Activated CD8-positive, alpha-beta memory T cell treated with anti-CD3 and anti-CD28 coated beads for 1 hour (primary cell): ENCODE data around the gene LMTK3.

Experiments
- DNase-seq, 2 donors: peaks; one replicate each; pipeline ENCODE4 v3.0.0-alpha.2; 2020; ENCODE audit warnings: low read depth in 1 of 2; ENCODE audit errors: extremely low read depth in 1 of 2

The LMTK3 gene, protein sequence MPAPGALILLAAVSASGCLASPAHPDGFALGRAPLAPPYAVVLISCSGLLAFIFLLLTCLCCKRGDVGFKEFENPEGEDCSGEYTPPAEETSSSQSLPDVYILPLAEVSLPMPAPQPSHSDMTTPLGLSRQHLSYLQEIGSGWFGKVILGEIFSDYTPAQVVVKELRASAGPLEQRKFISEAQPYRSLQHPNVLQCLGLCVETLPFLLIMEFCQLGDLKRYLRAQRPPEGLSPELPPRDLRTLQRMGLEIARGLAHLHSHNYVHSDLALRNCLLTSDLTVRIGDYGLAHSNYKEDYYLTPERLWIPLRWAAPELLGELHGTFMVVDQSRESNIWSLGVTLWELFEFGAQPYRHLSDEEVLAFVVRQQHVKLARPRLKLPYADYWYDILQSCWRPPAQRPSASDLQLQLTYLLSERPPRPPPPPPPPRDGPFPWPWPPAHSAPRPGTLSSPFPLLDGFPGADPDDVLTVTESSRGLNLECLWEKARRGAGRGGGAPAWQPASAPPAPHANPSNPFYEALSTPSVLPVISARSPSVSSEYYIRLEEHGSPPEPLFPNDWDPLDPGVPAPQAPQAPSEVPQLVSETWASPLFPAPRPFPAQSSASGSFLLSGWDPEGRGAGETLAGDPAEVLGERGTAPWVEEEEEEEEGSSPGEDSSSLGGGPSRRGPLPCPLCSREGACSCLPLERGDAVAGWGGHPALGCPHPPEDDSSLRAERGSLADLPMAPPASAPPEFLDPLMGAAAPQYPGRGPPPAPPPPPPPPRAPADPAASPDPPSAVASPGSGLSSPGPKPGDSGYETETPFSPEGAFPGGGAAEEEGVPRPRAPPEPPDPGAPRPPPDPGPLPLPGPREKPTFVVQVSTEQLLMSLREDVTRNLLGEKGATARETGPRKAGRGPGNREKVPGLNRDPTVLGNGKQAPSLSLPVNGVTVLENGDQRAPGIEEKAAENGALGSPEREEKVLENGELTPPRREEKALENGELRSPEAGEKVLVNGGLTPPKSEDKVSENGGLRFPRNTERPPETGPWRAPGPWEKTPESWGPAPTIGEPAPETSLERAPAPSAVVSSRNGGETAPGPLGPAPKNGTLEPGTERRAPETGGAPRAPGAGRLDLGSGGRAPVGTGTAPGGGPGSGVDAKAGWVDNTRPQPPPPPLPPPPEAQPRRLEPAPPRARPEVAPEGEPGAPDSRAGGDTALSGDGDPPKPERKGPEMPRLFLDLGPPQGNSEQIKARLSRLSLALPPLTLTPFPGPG (N-terminal part only)

DNA sequence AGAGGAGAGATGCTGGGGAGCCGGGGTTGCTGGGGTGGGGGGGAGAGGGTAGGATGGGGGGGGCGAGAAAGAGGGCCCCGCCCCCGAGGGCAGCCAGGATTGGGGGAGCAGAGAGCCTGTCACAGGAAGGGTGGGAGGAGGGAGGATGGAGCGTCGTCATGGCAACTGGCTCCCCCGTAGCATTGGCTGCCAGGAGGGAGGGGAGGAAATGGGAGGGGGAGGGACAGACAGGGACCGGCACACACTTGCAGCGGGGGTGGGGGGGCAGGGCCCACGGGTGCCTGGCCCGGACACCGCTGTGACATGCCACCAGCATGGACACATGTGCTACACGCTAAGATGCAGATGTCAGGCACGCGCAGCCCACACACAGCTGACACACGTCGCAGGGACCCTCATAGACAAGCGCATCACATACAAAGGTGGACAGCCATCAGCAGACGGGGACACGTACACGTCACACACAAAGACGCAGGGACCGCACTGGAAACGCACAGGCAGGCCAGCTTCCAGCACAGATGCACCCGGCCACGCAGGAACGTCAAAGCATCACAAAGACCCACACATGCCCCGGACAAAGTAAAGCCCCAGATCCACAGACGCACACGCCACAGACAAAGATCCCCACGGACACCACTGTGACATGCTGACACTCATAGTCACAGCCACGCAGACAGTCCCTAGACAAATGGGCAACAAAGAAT, at the start of gene LMTK3:
TSS of gene LMTK3 (minus strand) at position 36 of the 704 bp plus-strand sequence. CDS start 259 bp downstream, outside the sequence.
- DNase-seq = peak; percentile 59 to 76

DNA sequence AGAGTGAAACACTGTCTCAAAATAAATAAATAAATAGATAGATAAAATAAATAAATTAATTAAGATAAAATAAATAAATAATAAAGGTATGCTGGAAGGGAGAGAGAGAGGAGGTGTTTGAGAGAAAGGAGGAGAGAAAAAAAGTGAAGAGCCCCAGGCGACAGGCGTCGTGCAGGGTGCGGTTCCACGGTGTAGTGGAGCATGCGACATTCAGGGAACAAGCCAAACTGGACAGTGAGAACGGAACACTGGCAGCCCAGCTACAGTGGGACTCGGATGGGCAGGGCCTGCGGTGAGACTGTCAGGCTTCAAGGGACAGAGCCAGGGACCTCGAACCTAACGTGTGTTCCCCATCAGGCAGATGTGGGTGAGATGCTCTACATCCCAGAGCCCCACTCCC, 49.8 kb upstream of the LMTK3 start:
- no peak for DNase-seq

DNA sequence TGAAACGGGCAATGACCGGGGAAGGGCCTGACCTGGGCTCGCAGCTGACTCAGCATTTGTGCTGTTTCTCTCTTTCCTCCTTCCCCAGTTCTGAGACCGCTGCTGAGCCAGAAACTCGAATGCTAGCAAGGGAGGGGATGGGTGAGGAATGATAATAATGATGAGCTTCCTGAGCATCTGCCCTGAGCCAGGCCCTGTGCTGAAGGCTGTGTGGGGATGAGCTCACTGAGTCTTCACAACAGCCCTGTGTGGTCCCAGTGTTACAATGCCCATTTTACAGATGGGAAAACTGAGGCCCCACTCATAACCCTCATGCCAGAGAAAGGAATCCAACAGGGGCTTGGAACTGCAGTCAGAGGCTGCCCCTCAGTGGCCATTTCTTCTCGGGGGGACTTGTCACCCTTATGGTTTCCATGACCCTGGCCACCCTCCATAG, 48.5 kb upstream of the LMTK3 start:
- no peak for DNase-seq

DNA sequence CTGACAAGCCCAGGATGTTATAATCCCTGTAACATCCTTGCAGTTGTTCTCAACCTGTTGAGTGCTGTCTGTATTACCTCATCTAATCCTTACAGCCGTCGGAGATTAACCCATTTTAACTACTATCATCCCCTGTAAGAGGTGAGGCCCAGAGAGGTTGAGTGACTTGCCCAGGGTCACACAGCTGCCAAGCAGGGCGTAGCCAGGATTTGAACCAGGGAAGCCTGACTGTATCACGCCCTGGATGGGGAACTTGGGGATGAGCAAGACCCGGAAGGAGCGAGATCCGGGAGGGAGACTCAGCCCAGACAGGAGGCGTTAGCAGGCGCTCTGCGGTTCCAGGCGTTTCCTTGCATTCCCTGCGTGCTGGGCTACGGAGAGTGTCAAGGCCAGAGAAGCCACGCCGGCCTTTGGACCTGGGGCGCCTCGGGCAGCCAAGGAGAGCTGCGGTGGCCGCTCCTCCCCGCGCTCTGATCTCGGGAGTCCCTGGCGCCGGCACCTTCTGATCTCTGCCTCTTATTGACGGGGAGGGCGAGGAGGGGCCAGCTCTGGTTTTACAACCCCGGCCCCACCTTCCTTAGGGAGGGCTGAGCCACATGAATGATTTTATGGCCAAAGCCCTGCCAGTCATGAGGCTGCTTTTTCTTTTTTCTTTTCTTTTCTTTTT, 46.5 kb upstream of the LMTK3 start:
- DNase-seq = no peak

DNA sequence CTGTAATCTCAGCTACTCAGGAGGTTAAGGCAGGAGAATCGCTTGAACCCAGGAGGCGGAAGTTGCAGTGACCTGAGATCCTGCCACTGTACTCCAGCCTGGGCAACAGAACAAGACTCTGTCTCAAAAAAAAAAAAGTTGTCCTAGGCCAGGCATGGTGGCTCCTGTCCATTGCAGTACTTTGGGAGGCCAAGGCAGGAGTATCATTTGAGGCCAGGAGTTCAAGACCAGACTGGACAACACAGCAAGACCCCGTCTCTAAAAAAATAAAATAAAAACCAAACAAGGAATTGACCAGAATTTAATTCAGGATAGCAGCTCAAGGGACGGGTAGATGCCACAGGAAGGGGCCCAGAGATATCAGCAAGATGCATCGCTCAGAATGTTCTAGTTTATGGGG, 45.2 kb upstream of the LMTK3 start:
- no peak for DNase-seq

DNA sequence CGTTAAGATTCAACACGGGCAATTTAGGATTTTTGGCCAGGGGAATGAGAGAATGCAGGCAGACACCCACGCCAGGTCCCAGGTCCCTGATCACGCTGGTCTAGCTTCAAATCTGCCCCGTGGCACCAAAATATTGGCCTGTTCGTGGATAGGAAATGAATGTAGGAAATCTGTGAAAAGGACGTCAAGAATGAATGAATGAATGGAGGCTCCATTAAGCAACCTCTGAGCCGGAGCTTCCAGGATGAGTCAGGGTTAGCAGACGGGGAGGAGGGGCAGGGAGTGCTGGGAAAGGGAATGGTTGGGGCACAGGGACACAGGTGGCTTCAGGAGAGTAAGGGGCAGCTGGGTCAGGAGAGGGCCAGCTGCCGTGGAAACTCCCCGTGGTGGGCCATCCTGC, 44.5 kb upstream of the LMTK3 start:
- no peak for DNase-seq

DNA sequence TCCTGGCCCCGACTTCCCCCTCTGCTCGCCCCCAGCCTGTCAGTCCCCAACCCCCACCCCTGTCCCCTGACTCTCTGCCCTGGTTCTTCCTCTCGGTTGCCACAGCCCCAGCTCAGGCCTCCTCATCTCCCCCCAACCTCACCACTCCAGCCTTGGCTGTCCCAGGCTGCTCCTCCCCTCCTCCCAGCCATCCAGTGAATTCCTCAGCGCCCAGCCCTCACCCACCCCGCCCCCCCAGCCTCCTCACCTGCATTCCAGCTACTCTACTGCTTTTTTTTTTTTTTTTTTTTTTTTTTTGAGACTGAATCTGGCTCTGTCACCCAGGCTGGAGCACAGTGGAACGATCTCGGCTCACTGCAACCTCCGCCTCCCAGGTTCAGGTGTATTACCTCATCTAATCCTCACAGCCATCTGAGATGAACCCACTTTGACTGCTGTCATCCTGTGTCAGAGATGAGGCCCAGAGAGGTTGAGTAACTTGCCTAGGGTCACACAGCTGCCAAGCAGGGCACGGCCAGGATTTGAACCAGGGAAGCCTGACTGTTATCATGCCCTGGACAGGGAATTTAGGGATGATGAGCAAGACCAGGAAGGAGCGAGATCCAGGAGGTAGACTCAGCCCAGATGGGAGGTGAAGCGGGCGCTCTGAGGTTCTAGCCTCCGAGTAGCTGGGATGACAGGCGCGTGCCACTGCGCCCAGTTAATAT, 42.9 kb upstream of the LMTK3 start:
- DNase-seq = no peak

DNA sequence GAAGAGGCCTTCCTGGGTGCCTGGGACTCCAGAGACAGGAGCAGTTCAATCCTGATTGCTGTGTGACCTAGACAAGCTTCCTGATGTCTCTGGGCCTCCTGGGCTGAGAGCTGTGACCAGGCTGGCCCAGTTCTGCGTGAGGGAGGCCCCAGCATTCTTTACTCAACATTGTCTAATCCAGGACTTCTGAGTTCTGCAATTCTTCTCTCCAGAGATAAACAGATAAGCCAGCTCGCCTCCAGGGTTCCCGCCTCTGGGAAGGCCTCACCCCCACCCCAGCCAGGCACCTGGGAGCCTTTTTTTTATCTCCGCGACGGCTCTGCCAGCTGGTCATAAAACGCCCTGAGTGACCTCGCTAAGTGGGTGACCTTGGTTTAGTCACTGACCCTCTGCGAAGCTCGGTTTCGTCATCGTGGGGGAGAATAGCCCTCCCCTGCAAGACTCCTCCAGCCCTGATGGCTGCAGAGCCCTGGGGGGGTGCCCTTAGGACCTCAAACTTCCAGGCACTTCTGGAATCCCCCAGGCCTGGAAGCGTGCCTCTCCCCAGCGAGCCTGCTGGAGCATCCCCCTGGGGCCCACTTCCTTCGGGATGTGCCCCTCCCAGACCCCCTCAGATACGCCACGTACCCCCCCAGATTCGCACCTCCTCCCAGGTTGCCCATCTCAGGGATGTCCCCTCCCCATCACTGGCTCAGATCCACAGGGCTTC, 42.2 kb upstream of the LMTK3 start:
- DNase-seq = no peak

DNA sequence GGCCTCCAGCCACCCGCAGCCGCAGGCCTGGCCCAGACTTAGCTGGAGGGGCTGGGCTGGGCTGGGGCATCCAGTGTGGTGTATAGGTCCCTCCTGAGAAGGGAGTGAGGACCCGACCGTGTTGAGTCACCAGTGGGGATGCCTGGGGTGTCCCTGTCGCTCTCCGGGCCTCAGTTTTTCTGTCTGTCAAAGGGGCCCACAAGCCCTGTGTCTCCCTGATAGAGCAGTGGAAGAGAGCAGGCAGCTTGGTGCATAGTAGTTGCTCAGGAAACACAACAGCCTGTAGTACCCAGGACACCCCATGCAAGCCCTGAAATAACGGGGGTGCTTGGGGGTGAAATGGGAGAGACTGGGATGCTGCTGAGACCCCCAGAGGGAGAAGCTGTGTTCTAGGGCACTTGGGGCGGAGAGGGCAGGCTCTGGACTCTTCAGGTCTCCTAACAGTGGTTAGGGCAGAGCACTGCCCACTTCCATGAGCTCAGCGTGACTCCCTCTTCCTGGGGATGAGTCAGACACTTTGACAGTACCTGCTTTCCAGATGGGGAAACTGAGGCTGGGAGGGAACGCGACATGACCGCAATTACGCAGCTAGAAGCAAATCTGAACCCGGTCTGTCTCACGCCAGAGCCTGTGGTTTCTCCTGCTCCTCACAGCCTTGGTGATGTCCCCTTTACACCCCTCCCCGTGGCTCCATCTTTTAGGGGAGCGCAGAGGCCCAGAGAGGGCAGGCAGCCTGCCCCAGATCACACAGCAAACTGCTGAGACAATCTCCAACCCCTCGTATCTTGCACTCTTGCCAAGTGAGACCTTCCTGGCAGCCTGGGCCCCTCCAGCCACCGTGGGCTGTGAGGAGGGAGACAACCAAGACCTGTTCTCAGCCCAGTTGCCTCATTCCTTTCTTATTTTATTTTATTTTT, 41.0 kb upstream of the LMTK3 start:
- DNase-seq = no peak

DNA sequence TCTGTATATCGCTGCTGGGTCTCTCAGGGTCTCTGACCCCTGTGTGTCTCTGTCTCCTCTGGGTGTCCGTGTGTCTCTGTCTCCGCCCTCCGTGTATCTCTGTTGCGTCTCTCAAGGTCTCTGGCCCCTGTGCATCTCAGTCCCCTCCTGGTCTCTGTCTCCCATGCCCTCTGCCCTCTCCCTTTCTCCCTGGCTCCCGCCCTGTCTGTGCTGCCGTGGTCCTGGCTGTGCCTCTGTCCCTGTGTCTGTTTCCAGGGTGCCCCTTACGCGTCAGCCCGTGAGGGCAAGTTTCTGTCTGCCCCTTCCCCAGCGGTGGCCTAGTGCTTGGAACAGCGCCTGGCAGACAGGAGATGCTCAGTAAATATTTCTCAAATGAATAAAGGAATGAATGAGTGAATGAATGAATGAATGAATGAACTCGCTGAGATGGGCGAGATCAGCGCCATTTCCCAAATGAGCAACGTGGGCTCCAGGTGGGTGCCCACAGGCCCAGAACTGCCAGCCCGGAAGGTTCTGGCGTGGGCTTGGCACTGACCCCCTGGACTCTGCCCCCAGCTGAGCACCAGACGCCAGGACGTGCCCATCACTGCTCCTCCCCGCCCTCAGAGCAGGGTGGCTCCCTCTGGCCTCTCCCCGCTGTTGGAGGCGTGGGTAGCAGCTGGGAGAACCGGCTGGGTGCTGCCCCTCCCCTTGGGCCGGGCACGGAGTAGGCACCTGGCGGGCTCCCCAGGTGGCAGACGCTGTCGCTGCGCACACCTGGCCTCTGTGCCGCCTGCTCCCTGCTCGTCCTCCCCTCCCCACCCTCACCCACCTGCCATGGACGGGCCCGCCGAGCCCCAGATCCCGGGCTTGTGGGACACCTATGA, 40.0 kb upstream of the LMTK3 start, which contains the start of gene SULT2B1:
TSS of gene SULT2B1 (plus strand) at position 736 of the 866 bp plus-strand sequence. CDS start at position 817, 81 bp downstream.
- no peak for DNase-seq

DNA sequence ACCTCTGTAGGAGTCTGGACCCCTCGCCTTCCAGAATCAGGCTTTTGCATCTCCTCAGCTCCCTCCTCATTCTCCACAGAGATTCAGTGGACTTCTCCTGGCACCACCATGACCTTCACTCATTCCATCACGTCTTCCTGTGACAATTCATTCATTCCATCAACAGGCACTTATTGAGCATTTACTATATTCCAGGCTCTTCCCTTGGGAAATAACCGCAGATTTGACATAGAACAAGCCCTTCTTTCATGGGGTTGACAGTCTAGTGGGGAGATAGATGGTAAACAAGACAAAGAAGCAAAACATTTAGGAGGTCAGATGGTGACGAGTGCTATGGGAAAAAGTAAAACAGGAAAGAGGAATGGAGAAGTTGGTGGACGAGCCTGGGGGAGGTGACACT, 37.7 kb upstream of the LMTK3 start:
- no peak for DNase-seq

DNA sequence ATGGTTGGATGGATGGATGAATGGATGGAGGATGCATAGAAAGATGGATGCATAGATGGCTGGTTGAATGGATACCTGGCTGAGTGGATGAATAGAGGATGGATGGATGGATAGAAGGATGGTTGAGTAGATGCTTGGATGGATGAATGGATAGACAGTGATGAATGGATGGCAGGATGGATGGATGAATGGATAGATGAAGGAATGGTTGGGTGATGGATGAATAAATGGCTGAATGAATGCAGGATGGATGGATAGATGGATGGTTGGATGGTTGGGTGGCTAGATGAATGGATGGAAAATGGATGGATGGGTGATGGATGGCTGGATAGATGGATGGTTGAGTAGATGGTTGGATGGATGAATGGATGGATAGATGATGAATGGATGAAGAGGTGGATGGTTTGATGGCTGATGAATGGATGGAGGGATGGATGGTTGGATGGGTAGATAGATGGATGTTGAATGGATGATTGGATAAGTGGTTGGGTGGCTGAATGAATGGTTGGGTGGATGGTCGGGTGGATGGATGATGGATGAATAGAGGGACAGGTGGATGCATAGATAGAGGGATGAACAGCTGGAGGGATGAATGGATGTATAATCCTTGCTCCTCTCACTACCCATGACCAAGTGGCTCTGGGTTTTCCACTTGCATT, 36.7 kb upstream of the LMTK3 start:
- DNase-seq = no peak

DNA sequence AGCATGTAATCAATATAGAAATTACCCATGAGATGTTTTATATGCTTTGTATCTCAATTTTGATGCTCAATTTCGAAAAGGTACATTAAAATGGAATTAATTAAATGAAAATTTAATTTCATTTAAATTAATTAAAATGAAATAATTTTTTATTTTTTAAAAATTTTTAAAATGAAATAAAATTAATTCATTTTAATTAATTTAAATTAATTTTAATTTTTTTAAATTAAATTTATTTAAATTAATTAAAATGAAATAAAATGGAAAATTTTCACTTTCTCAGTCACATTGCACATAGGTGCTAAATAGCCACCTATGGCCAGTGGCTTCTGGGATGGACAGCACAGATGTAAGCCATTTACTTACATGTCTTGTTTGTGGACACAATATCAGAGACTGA, 36.1 kb upstream of the LMTK3 start:
- no peak for DNase-seq

DNA sequence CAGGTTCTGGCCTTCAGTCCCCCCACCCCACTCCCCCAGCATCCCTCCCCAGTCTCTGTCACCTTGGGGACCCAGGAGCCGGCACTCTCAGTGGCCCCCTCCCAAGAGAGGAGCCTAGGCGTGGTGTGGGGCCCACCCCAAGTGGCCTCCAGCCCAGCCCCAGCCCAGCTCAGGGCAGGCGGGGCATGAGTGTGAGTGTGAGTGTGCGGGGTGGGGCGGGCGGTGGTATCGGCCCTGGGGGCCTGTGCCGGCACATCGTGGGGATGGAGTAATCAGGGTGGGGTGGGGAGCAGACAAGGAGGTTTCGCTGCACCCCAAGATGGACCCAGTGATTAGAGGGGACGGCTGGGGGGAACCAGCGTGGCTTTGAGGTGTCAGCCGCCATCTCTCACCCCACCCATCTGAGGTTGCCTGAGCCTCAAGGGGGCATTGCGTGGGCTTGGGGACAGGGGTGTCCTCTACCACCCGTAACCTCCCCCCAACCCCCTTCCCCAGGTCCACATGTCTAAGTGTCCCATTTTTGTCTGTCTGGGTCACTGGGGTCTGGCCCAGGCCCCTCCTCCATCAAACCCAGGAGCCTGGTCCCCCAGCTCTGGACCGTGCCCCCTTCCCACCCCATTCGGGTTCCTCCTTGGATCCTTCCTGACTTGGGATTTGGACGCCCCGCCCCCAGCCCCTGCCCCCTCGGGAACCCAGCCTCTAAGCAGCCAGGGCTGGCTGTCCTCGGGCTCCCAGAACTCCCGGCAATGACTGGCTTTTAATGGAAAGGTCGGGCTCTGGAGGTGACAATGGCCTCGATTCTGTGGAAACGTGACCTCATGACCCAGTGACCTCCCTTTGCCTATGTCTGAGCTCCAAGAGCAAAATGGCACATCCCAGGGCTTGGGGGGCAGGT, 33.5 kb upstream of the LMTK3 start:
- DNase-seq = no peak

DNA sequence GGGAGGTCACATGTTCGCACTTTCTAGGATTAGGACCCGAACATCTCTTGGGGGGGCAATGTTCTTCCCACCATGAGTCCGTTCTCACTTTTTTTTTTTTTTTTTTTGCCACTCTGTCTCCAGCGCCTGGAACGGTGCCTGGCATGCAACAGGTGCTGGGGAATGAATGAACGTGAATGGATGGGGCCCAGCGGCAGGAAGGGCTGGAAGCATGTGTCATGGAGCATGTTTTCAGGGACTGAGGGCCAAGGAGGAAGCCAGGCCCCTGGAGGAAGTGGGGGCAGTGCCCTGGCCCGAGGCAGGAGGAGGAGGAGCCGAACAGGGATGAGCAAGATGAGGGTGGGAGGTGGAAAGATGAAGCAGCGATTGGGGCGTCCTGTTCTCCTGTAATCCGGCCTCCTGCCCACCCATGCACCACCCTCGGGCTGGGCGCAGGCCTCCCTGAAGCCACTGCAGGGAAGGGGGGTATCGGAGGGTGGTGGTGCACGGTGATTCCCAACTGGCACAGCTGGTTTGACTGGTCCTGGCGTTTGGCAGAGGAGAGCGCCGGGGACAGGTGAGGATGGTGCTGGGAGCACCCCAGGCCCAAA, 31.6 kb upstream of the LMTK3 start:
- DNase-seq = no peak
